HepG2 (cell line): Measurements from ENCODE around the gene ANKS4B. TPM values are rescaled to one million over a fixed set of nuclear protein-coding genes. Genes with fewer than 3 reads are reported as not detected.

ENCODE experiments used
- ATAC-seq: fragments of 200-7000 bp; cut with Tn5 transposase; 3 replicates; pipeline ENCODE4 v1.9.1; 2020; ENCODE audit warnings: mild to moderate bottlenecking, moderate library complexity
- BruUV-seq: library from RNA; stranded (reverse); fragments of 400-500 nt; replicated peaks from 2 replicates; lab custom pipeline; 2021; lab: Mats Ljungman, UMichigan
- CTCF ChIA-PET: fragments of 300-600 bp; formaldehyde crosslinking; extraction: SDS; loops from one replicate; lab custom pipeline; 2021; ENCODE audit warnings: low total read pairs, inconsistent platforms, low intra/inter-chr PET ratio; lab: Yijun Ruan, JAX
- POLR2A ChIA-PET: fragments of 350-600 bp; sonication (Branson Sonifier 250); formaldehyde crosslinking; loops from one replicate; lab custom pipeline; 2020; ENCODE audit warnings: antibody characterized with exemption, inconsistent platforms; lab: Yijun Ruan, JAX
- DNase-seq: peaks from one replicate; pipeline ENCODE4 v3.0.0-alpha.2; 2015; ENCODE audit warnings: low spot score
- FAIRE-seq: peaks from 3 replicates; lab custom pipeline; 2011; peaks lifted over from hg19 to GRCh38; lab: Jason Lieb, UNC
- H2AFZ ChIP-seq: one replicate; pipeline ENCODE4 v1.6.1; 2011; ENCODE audit warnings: low read length, inconsistent platforms
- H3K27ac ChIP-seq: fragments of 300-600 bp; 3 replicates; pipeline ENCODE4 v1.8.0; 2011; ENCODE audit warnings: mixed run types, mild to moderate bottlenecking, mixed read lengths, low read length, inconsistent platforms; ENCODE audit not compliant: insufficient read depth; ENCODE audit errors: extremely low read length
- H3K27me3 ChIP-seq, 2 experiments: fragments of 200-600 bp in 1 of 2; 2 replicates in 1 of 2; 3 replicates in 1 of 2; pipeline versions ENCODE4 v1.6.0 to v1.8.0; 2011; ENCODE audit warnings: low read length in 2 of 2, mild to moderate bottlenecking in 2 of 2, moderate library complexity in 2 of 2, inconsistent platforms in 1 of 2; ENCODE audit not compliant: insufficient read depth in 2 of 2, control insufficient read depth in 1 of 2
- H3K36me3 ChIP-seq, 2 experiments: fragments of 200-600 bp in 1 of 2; replicated peaks in 1 of 2; 2 replicates in 1 of 2; 3 replicates in 1 of 2; pipeline versions ENCODE4 v1.5.1 to v1.8.0; 2011; ENCODE audit warnings: low read length in 2 of 2, inconsistent platforms in 1 of 2; ENCODE audit not compliant: insufficient read depth in 2 of 2, control insufficient read depth in 1 of 2
- H3K4me1 ChIP-seq: 2 replicates; pipeline ENCODE4 v1.5.1; 2012; ENCODE audit warnings: low read length, inconsistent platforms; ENCODE audit not compliant: insufficient read depth
- H3K4me2 ChIP-seq: 2 replicates; pipeline ENCODE4 v1.6.0; 2011; ENCODE audit warnings: low read depth, low read length, inconsistent platforms
- H3K4me3 ChIP-seq, 3 experiments: fragments of 200-600 bp in 1 of 3; sonication (generic), shearing (Covaris generic) in 1 of 3; replicated peaks in 1 of 3; 2 replicates each; pipeline ENCODE4 v1.5.1; 2011 to 2016; ENCODE audit warnings: low read length in 3 of 3, inconsistent platforms in 2 of 3, low read depth in 2 of 3, mild to moderate bottlenecking in 2 of 3, control low read depth in 1 of 3, mixed read lengths in 1 of 3; ENCODE audit not compliant: insufficient read depth in 1 of 3
- H3K79me2 ChIP-seq: one replicate; pipeline ENCODE4 v1.6.1; 2011; ENCODE audit warnings: low read length, inconsistent platforms; ENCODE audit not compliant: insufficient read depth
- H3K9ac ChIP-seq: 2 replicates; pipeline ENCODE4 v1.6.0; 2011; ENCODE audit warnings: mild to moderate bottlenecking, low read depth, low read length, inconsistent platforms; ENCODE audit not compliant: insufficient read depth
- H3K9me3 ChIP-seq: 2 replicates; pipeline ENCODE4 v1.5.1; 2012; ENCODE audit warnings: mild to moderate bottlenecking, low read length
- H4K20me1 ChIP-seq: 2 replicates; pipeline ENCODE4 v1.6.0; 2011; ENCODE audit warnings: inconsistent platforms, mild to moderate bottlenecking, low read length, moderate library complexity; ENCODE audit not compliant: insufficient read depth
- CENPX ChIP-seq: sonication (generic); formaldehyde crosslinking; IDR thresholded peaks from 2 replicates; pipeline ENCODE4 v1.9.0; 2021; ENCODE audit warnings: mild to moderate bottlenecking, missing genetic modification reagents, moderate library complexity
- ELF1 ChIP-seq: sonication (generic); formaldehyde crosslinking; IDR thresholded peaks from 2 replicates; pipeline ENCODE4 v1.4.0; 2020; ENCODE audit warnings: missing genetic modification reagents
- GFI1 ChIP-seq: sonication (generic); formaldehyde crosslinking; IDR thresholded peaks from 2 replicates; pipeline ENCODE4 v1.5.0; 2020; ENCODE audit warnings: missing genetic modification reagents, mild to moderate bottlenecking, borderline replicate concordance
- HNF1B ChIP-seq: sonication (generic); formaldehyde crosslinking; IDR thresholded peaks from 2 replicates; pipeline ENCODE4 v1.5.1; 2020; ENCODE audit warnings: mild to moderate bottlenecking, moderate library complexity, missing genetic modification reagents
- MAFG ChIP-seq: sonication (generic); formaldehyde crosslinking; IDR thresholded peaks from 2 replicates; pipeline ENCODE4 v1.5.1; 2020; ENCODE audit warnings: mild to moderate bottlenecking, missing genetic modification reagents
- NFE2L2 ChIP-seq: fragments of 150-350 bp; IDR thresholded peaks from 2 replicates; pipeline ENCODE4 v1.6.1; 2014; ENCODE audit warnings: low read length
- NR1H2 ChIP-seq: sonication (generic); formaldehyde crosslinking; IDR thresholded peaks from 2 replicates; pipeline ENCODE4 v1.8.1; 2022; ENCODE audit warnings: low read depth, missing genetic modification reagents, borderline replicate concordance
- NR2F6 ChIP-seq, 2 experiments: IDR thresholded peaks; 2 replicates each; pipeline ENCODE4 v1.6.1; 2016; ENCODE audit warnings: antibody characterized with exemption in 1 of 2, mild to moderate bottlenecking in 1 of 2
- PRDM15 ChIP-seq: sonication (generic); formaldehyde crosslinking; IDR thresholded peaks from 2 replicates; pipeline ENCODE4 v1.4.0; 2020; ENCODE audit warnings: missing genetic modification reagents
- ZFY ChIP-seq: sonication (generic); formaldehyde crosslinking; IDR thresholded peaks from 2 replicates; pipeline ENCODE4 v1.4.0; 2020; ENCODE audit warnings: missing genetic modification reagents
- ZNF20 ChIP-seq: sonication (generic); formaldehyde crosslinking; IDR thresholded peaks from 2 replicates; pipeline ENCODE4 v1.4.0; 2020; ENCODE audit warnings: mild to moderate bottlenecking, moderate library complexity, missing genetic modification reagents
- ZNF230 ChIP-seq: sonication (generic); formaldehyde crosslinking; IDR thresholded peaks from 2 replicates; pipeline ENCODE4 v1.4.0; 2020; ENCODE audit warnings: mild to moderate bottlenecking, missing genetic modification reagents
- ZNF282 ChIP-seq: fragments of 450-650 bp; IDR thresholded peaks from 2 replicates; pipeline ENCODE4 v1.6.1; 2018; ENCODE audit not compliant: partially characterized antibody
- ZNF574 ChIP-seq: sonication (generic); formaldehyde crosslinking; IDR thresholded peaks from 2 replicates; pipeline ENCODE4 v1.4.0; 2020; ENCODE audit warnings: missing genetic modification reagents
- ZNF746 ChIP-seq: sonication (generic); formaldehyde crosslinking; IDR thresholded peaks from 2 replicates; pipeline ENCODE4 v1.8.0; 2022; ENCODE audit warnings: mild to moderate bottlenecking, missing genetic modification reagents
- WGBS: methylation state at CpG from one replicate; pipeline ENCODE4 v1.1.6; 2017; ENCODE audit warnings: low lambda C conversion rate; 5-methylcytosine and 5-hydroxymethylcytosine counted together
- in situ Hi-C: cut with HindIII; loops from 2 replicates; pipeline ENCODE4 v1.10.0; 2017; ENCODE audit warnings: low pct_unique_long_range_greater_than_20kb; ENCODE audit not compliant: extremely low pct_ligation_motif_present
- intact Hi-C: fragments of 100-400 bp; cut with micrococcal nuclease; formaldehyde crosslinking; loops from one replicate; pipeline ENCODE4 v1.10.0; 2022; ENCODE audit not compliant: unreplicated experiment
- polyA plus RNA-seq, 8 experiments: library from polyadenylated mRNA; depleted of rRNA in 3 of 8; stranded (reverse) in 7 of 8; unstranded in 1 of 8; fragments of >200 nt; fragmentation: Illumina TruSeq in 4 of 8; extraction: Trizol in 4 of 8; gene quantifications; 2 replicates each; pipeline versions ENCODE4 v1.2.1 to v1.2.3, GENCODE V29; 2011 to 2016; ENCODE audit warnings: low read depth in 4 of 8, missing spikeins in 1 of 8, mixed read lengths in 1 of 8; ENCODE audit not compliant: insufficient read depth in 1 of 8
- total RNA-seq, 5 experiments: library from RNA; depleted of rRNA; stranded (reverse); fragments of >200 nt; fragmentation: Illumina TruSeq; extraction: Trizol; gene quantifications; 2 replicates each; pipeline ENCODE4 v1.2.3, GENCODE V29; 2016; ENCODE audit warnings: low read depth in 1 of 5

ANKS4B gene
- total and polyA plus RNA-seq, 2 of the 13 experiments (the other 11 are each of a cell fraction or from before 2014, with no cell fraction given) = 6.5 to 30.0 TPM

- no peak for TF ChIP-seq ELF1 (CRISPR knock-in tag)
- no peak for TF ChIP-seq NR1H2 (CRISPR knock-in tag)
- no peak for TF ChIP-seq NFE2L2
- no peak for TF ChIP-seq ZNF746
- TF ChIP-seq NR2F6 (IDR thresholded peaks at IDR 0.05) = no peak
- no peak for TF ChIP-seq NR2F6 (CRISPR knock-in tag; IDR thresholded peaks at IDR 0.05)
These were observed 19.4 kb upstream of the ANKS4B start (continued) for GRCh38 chr16:21214086-21214485.

- ATAC-seq = no peak
- BruUV-seq = no TSS peak
- no peak overlapping the region for H3K4me3 ChIP-seq
- H3K9ac ChIP-seq = no peak overlapping the region
- in situ Hi-C loops = no loop called here
- CTCF ChIA-PET = no interaction called here
- H3K36me3 ChIP-seq = no peaks in the 10 kb centered on the region
- DNase-seq = no peak
- 54% methylated on average over 2 of the region's 2 CpGs for WGBS
- H2AFZ ChIP-seq = no peak overlapping the region
- no peaks in the 10 kb centered on the region for H3K9me3 ChIP-seq
- H3K79me2 ChIP-seq = no peaks in the 10 kb centered on the region
- no peak overlapping the region for H3K27ac ChIP-seq
- FAIRE-seq = no peak
- no peaks in the 10 kb centered on the region for H4K20me1 ChIP-seq
- intact Hi-C loops = no loop called here
- no peaks in the 10 kb centered on the region; a peak in 2 of 5 replicates for H3K27me3 ChIP-seq
- H3K4me2 ChIP-seq = no peak overlapping the region
- H3K4me1 ChIP-seq = peaks cover 22% of the 10 kb centered on the region
- POLR2A ChIA-PET = no interaction called here
- TF ChIP-seq ZFY (CRISPR knock-in tag) (no peak), MAFG (CRISPR knock-in tag) (no peak), ZNF20 (no peak), ZNF282 (no peak), PRDM15 (CRISPR knock-in tag) (no peak), GFI1 (CRISPR knock-in tag) (no peak), ZNF574 (no peak), ZNF230 (no peak), HNF1B (CRISPR knock-in tag) (no peak), CENPX (CRISPR knock-in tag) (no peak)
These were observed 16.4 kb upstream of the ANKS4B start for GRCh38 chr16:21217121-21217520.
